Kidney epithelial cell (primary cell): ENCODE results near the gene ZCCHC9. TPM values are rescaled to one million over a fixed set of nuclear protein-coding genes. Genes with fewer than 3 reads are reported as not detected.
"Not testable (repeated sequence)": the region's sequence is repeated elsewhere in the genome, so short reads cannot be mapped to it uniquely, and the experiment has no call there.

ENCODE experiments used
- DNase-seq: peaks from one replicate; pipeline ENCODE4 v3.0.0-alpha.2; 2010; ENCODE audit warnings: low read depth
- H3K27me3 ChIP-seq: 2 replicates; pipeline ENCODE4 v1.6.0; 2011; ENCODE audit warnings: low read length; ENCODE audit not compliant: control insufficient read depth, insufficient read depth
- H3K36me3 ChIP-seq: 2 replicates; pipeline ENCODE4 v1.5.1; 2011; ENCODE audit warnings: low read length; ENCODE audit not compliant: control insufficient read depth, insufficient read depth
- H3K4me3 ChIP-seq: 2 replicates; pipeline ENCODE4 v1.5.1; 2011; ENCODE audit warnings: low read depth, mild to moderate bottlenecking, control low read depth, low read length
- total RNA-seq: library from RNA; depleted of rRNA; stranded (reverse); fragments of >200 nt; gene quantifications from 2 replicates; pipeline ENCODE4 v1.2.3, GENCODE V29; 2015
- TF ChIP-seq, protein P1 (sequence below): IDR thresholded peaks from 2 replicates; pipeline ENCODE4 v1.5.1; 2011; ENCODE audit warnings: mild to moderate bottlenecking, moderate library complexity, low read length, control low read depth, inconsistent platforms; ENCODE audit not compliant: insufficient read depth, poor library complexity, severe bottlenecking

Gene ZCCHC9
- total RNA-seq, 1 donor from 2014 or later = 18.8 TPM

DNA sequence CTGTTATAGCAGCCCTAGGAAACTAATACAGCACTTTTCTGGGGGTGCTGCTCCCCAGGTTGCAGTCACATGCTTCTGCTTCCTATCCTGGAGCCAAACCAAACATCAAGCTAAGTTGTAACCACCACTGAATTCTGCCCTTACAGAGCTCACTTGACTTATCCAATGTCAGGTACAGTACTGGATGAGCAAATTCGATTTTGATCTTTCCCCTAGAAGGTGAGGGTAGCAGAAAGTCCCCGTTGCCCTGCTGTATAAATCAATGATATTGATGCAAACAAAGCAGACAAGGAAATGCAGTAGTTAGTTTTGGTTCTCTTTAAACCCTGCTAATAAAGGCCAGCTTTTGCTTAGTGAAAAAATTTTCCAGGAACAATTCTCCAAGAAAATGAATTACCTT, 36.4 kb downstream of the ZCCHC9 start:
- no peak for DNase-seq
- TF ChIP-seq, protein P1, sequence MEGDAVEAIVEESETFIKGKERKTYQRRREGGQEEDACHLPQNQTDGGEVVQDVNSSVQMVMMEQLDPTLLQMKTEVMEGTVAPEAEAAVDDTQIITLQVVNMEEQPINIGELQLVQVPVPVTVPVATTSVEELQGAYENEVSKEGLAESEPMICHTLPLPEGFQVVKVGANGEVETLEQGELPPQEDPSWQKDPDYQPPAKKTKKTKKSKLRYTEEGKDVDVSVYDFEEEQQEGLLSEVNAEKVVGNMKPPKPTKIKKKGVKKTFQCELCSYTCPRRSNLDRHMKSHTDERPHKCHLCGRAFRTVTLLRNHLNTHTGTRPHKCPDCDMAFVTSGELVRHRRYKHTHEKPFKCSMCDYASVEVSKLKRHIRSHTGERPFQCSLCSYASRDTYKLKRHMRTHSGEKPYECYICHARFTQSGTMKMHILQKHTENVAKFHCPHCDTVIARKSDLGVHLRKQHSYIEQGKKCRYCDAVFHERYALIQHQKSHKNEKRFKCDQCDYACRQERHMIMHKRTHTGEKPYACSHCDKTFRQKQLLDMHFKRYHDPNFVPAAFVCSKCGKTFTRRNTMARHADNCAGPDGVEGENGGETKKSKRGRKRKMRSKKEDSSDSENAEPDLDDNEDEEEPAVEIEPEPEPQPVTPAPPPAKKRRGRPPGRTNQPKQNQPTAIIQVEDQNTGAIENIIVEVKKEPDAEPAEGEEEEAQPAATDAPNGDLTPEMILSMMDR = no peak
- Histone ChIP-seq H3K36me3 (no peaks in the 10 kb centered on the region), H3K27me3 (no peaks in the 10 kb centered on the region), H3K4me3 (no peak overlapping the region)

DNA sequence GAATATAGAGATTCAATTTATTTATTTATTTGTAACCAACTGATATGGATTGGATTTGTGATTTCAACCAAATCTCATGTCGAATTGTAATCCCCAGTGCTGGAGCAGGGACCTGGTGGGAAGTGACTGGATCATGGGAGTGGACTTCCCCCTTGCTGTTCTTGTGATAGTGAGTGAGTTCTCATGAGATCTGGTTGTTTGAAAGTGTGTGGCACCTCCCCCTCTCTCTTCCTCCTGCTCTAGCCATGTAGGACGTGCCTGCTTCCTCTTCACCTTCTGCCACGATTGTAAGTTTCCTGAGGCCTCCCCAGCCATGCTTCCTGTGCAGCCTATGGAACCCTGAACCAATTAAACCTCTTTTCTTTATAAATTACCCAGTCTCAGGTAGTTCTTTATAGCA, 36.8 kb downstream of the ZCCHC9 start:
- not testable (repeated sequence) for H3K36me3 ChIP-seq, DNase-seq

DNA sequence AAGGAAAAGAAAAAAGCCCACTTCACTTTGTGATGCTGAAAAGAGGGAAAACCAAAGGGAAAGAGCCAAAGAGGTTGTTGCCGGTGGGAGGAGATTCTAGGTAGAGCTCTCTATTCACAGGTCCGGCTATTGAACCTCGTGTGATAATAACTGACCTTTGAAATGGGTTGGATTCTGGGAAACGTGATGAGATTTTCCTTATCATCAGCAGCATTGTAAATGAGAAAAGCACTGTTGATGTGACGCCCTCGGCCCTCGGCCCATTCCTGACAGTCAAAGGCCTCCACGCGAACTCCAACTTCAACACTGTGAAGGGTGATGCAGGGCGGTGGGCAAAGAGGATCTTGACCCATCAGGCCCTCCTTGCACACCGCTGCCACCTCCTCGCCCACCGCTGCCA, 43.3 kb downstream of the ZCCHC9 start:
- Histone ChIP-seq H3K4me3 (no peak overlapping the region), H3K27me3 (no peaks in the 10 kb centered on the region), H3K36me3 (no peaks in the 10 kb centered on the region)
- DNase-seq = no peak
- TF ChIP-seq, protein P1 = no peak

More for the DNA sequence above, 36.8 kb downstream of the ZCCHC9 start:
- H3K27me3 ChIP-seq, H3K4me3 ChIP-seq: not testable (repeated sequence)

DNA sequence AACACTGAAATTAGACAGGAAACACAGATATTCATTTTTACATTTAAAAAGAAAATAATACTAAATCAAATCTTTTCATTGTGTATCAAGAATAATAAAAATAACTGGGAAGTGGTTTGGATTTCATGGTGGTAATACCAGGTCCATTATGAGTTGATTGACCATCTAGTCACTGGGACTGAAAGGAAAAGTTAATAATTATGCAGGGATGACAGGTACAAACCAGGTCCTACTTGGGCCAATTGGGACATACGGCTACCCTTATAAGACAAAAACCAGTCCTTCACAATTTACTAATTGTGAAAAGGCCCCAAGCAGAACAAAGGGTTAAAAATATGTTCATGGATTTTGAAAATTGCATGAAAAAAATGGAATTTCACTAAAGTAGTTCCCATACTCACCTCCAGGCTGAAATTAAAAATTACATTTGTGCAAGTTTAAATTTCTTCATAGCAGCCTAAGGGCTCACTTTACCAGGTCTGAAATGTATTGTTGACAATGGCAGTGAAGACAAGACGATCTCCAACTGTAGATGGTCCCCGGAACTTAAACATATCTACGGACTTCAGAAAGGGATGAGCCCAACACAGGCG, 44.1 kb downstream of the ZCCHC9 start:
- no peak for DNase-seq
- TF ChIP-seq, protein P1 = no peak
- Histone ChIP-seq H3K27me3 (no peaks in the 10 kb centered on the region), H3K36me3 (no peaks in the 10 kb centered on the region), H3K4me3 (no peak overlapping the region)

DNA sequence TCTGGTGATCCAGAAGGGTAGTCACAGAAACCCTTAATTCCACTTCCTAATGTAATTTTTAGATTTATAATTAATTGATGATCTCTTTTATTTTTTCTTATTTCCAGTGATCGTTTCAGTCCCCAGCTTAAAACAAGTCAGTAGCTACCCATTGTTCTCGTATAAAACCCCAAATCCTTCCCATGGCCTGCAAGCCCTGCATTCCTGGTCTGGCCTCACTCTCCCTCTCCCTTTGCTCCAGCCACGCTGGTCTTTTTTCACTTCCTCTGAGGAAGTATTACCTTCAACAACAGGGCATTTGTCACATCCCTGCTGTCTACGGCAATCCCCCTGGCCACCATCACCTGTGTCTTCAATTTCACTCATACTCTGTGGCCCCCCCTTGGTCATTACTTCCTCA, 47.8 kb downstream of the ZCCHC9 start:
- DNase-seq = no peak
- Histone ChIP-seq H3K36me3 (no peaks in the 10 kb centered on the region), H3K27me3 (no peaks in the 10 kb centered on the region), H3K4me3 (no peak overlapping the region)
- TF ChIP-seq, protein P1 = no peak

DNA sequence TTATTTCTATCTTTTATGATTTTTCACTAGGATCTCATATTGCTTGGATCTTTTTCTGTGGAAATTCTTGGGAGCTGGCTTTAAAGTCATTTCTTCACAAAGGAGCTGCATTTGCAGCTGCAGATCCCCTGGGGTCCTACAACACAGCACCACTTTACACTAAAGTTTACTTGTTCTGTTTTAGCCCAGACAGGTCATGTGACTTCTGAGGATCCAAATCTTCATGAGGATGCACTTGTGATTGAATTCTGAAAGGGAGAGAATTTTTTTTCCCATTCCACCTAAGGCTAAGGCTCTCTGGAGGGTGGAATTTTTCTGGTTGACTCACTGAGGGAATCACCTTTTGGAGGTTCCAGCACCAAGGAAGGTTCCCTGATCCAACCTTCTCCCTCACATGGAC, 49.1 kb downstream of the ZCCHC9 start:
- Histone ChIP-seq H3K36me3 (no peaks in the 10 kb centered on the region), H3K4me3 (no peak overlapping the region), H3K27me3 (no peaks in the 10 kb centered on the region)
- TF ChIP-seq, protein P1 = no peak
- no peak for DNase-seq
